HG03025 (cell line): ENCODE data around the gene FAM222A.
"Not testable (repeated sequence)": the region's sequence is repeated elsewhere in the genome, so short reads cannot be mapped to it uniquely, and the experiment has no call there.

Source experiments
- ATAC-seq: cut with Tn5 transposase; IDR thresholded peaks from one replicate; pipeline ENCODE4 v1.9.1; 2021; ENCODE audit warnings: mild to moderate bottlenecking, moderate library complexity; ENCODE audit not compliant: unreplicated experiment, low FRiP score

FAM222A gene

GRCh38 chr12:109693160-109693559, 20.5 kb upstream of the FAM222A start:
- no peak for ATAC-seq

GRCh38 chr12:109693653-109694600, 19.7 kb upstream of the FAM222A start:
- ATAC-seq = no peak

GRCh38 chr12:109694629-109695028, 19.0 kb upstream of the FAM222A start:
- not testable (repeated sequence) for ATAC-seq

- ATAC-seq = no peak
Observed at GRCh38 chr12:109695416-109695815, 18.2 kb upstream of the FAM222A start.

GRCh38 chr12:109695961-109696461, 17.6 kb upstream of the FAM222A start:
- no peak for ATAC-seq

GRCh38 chr12:109696485-109697269, 16.9 kb upstream of the FAM222A start:
- no peak for ATAC-seq

- no peak for ATAC-seq
Observed at GRCh38 chr12:109697270-109697553, 16.4 kb upstream of the FAM222A start.

- no peak for ATAC-seq
Observed at GRCh38 chr12:109697877-109698468, 15.7 kb upstream of the FAM222A start.

- ATAC-seq = no peak
Observed at GRCh38 chr12:109698820-109699219, 14.8 kb upstream of the FAM222A start.

- no peak for ATAC-seq
Observed at GRCh38 chr12:109701064-109701463, 12.6 kb upstream of the FAM222A start.

- ATAC-seq = no peak
Observed at GRCh38 chr12:109702111-109702841, 11.3 kb upstream of the FAM222A start.

- ATAC-seq = no peak
Observed at GRCh38 chr12:109703684-109704083, 9.9 kb upstream of the FAM222A start.

- ATAC-seq = no peak
Observed at GRCh38 chr12:109704371-109705098, 9.1 kb upstream of the FAM222A start.

- ATAC-seq = no peak
Observed at GRCh38 chr12:109705291-109705690, 8.3 kb upstream of the FAM222A start.

GRCh38 chr12:109706398-109706746, 7.3 kb upstream of the FAM222A start:
- ATAC-seq = no peak

- ATAC-seq = no peak
Observed at GRCh38 chr12:109706747-109707469, 6.7 kb upstream of the FAM222A start.

- ATAC-seq = no peak
Observed at GRCh38 chr12:109707470-109707821, 6.2 kb upstream of the FAM222A start.

- ATAC-seq = no peak
Observed at GRCh38 chr12:109708939-109709338, 4.7 kb upstream of the FAM222A start.

- ATAC-seq = no peak
Observed at GRCh38 chr12:109709401-109709991, 4.1 kb upstream of the FAM222A start.
